GM12892 (cell line): ENCODE data around the gene GPX4.

Experiments used
- POLR2A ChIP-seq: IDR thresholded peaks from 2 replicates; pipeline ENCODE4 v1.6.1; 2011; ENCODE audit warnings: low read depth, low read length, control low read depth
- POLR2AphosphoS5 ChIP-seq: IDR thresholded peaks from 2 replicates; pipeline ENCODE4 v1.6.1; 2011; ENCODE audit warnings: low read depth, low read length, control low read depth

DNA sequence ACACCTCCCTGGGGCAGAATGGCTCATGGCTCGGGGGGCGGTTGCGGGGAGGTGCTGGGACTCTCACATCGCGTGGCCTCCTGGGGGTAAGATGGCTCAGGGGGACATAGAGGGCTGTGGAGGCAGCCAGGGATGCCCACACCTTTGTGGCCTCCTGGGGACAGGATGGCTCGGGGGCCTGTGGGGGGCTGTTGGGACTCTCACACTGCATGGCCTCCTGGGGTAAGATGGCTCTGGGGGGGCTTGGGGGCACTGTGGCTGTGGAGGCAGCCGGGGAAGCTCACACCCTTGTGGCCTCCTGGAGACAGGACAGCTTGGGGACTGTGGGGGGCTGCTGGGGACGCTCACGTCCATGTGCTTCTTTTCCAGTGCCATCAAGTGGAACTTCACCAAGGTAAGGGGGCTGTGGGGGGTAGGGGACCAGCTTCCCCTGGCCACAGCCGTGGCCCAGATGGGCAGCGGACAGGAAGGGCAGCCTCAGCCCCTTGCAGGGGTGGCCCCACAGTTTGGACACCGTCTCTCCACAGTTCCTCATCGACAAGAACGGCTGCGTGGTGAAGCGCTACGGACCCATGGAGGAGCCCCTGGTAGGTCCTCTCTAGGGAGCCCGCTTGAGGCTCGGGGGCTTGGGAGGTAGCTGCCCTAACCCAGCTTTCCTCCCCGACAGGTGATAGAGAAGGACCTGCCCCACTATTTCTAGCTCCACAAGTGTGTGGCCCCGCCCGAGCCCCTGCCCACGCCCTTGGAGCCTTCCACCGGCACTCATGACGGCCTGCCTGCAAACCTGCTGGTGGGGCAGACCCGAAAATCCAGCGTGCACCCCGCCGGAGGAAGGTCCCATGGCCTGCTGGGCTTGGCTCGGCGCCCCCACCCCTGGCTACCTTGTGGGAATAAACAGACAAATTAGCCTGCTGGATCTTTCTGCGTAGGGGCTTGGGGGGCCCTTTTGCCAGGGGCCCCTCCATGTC lies 2.4 kb downstream of the GPX4 start:
- no peak; the same call in 1 of the 2 replicates for TF ChIP-seq POLR2AphosphoS5
- no peak for TF ChIP-seq POLR2A
